ENCODE results near the gene TEX14.
A peak's percentile ranks its signal among the peaks of the same experiment; 100 is the strongest.
"Not testable (repeated sequence)": the region's sequence is repeated elsewhere in the genome, so short reads cannot be mapped to it uniquely, and the experiment has no call there.

Gene TEX14

DNA sequence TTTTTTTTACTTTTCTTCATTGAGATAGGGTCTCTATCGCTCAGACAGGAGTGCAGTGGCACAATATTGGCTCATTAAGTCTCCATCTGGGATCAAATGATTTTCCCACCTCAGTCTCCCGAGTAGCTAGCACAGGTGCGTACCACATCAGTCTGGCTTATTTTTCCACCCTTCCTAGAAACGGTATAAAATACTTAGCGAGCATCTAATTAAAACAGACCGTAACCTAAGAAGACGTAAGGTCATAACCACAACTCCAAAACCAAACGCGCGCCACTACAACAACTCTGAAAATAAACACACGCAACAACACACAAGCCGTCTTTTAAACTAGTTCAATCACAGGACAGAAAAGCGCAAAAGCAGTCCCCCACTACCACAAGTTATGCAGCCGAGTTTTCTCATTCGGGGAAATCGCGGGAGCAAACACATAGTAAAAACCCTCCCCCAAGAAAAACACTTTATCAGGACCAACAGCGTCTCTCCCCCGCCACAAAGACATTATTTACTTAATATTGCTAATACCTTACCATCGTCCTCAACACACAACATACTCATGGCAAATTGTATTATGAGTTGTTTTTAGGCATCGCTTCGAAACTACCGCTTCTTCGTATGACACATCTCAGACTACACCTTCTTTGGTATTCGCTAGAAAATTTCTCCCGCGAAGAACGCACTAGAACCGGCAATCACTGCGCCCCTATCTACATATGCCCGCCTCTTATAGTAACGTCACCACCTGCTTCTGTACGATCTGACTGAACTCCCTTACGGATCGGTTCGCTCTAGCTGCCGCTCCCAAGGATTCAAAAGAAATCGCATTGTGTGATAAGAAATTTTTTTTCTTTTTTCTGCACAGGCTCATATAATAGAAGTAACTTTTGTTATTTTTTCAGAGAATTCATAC is 32.8 kb downstream of the TEX14 start:
- H3K4ac ChIP-seq (ENCODE audit: low read depth in 1 of 2, low read length in 2 of 2), result peak overlapping the region; percentile 46 to 50
- no peaks in the 10 kb centered on the region for H3K4me1 ChIP-seq (ENCODE audit: control insufficient read depth, insufficient read depth, low read depth, low read length)
- H3K18ac ChIP-seq (ENCODE audit: low read depth in 1 of 2, low read length in 2 of 2), result peak overlapping the region; percentile 73
- H3K4me2 ChIP-seq (ENCODE audit: low read length, poor library complexity, severe bottlenecking), result peak overlapping the region; percentile 83
- H4K8ac ChIP-seq (ENCODE audit: low read length), result peak overlapping the region; percentile 19
- peak overlapping the region in 1 of 2 experiments; percentile 66 for H3K4me3 ChIP-seq (ENCODE audit: insufficient read depth in 1 of 2, low read depth in 1 of 2, low read length in 2 of 2)
- no peak overlapping the region for H2BK120ac ChIP-seq (ENCODE audit: low read depth, low read length)
- H3K36me3 ChIP-seq (ENCODE audit: control insufficient read depth in 1 of 2, insufficient read depth in 2 of 2, low read depth in 1 of 2, low read length in 2 of 2), result no peaks in the 10 kb centered on the region
- H4K91ac ChIP-seq (ENCODE audit: low read length), result no peak overlapping the region
- H2BK15ac ChIP-seq (ENCODE audit: low read depth, poor library complexity, severe bottlenecking), result no peak overlapping the region
- peak overlapping the region; percentile 96 for H3K9ac ChIP-seq (ENCODE audit: low read length)
- peak overlapping the region; percentile 97 for H2BK5ac ChIP-seq (ENCODE audit: low read depth, low read length, poor library complexity, severe bottlenecking)
- no peak overlapping the region for H2AK5ac ChIP-seq (ENCODE audit: low read length, severe bottlenecking)
- no peaks in the 10 kb centered on the region for H3K79me1 ChIP-seq (replicated peaks; ENCODE audit: low read length, poor library complexity, severe bottlenecking)
- no peaks in the 10 kb centered on the region for H3K9me3 ChIP-seq (ENCODE audit: control insufficient read depth, low read length)
- no peak overlapping the region for H3K14ac ChIP-seq (ENCODE audit: low read length in 2 of 2)
- peak; percentile 100 for DNase-seq
- no peak overlapping the region for H3K23ac ChIP-seq (ENCODE audit: low read length in 2 of 2)
- no peak overlapping the region for H2AFZ ChIP-seq (ENCODE audit: low read depth, low read length)
- peak overlapping the region; percentile 88 for H3K27ac ChIP-seq (ENCODE audit: low read length, poor library complexity, severe bottlenecking)
- no peak overlapping the region for H2BK12ac ChIP-seq (ENCODE audit: low read length in 2 of 2)
- 1% methylated on average over 31 of the region's 38 CpGs for WGBS
- H3K27me3 ChIP-seq (ENCODE audit: control insufficient read depth in 1 of 2, insufficient read depth in 1 of 2, low read length in 2 of 2), result no peaks in the 10 kb centered on the region

DNA sequence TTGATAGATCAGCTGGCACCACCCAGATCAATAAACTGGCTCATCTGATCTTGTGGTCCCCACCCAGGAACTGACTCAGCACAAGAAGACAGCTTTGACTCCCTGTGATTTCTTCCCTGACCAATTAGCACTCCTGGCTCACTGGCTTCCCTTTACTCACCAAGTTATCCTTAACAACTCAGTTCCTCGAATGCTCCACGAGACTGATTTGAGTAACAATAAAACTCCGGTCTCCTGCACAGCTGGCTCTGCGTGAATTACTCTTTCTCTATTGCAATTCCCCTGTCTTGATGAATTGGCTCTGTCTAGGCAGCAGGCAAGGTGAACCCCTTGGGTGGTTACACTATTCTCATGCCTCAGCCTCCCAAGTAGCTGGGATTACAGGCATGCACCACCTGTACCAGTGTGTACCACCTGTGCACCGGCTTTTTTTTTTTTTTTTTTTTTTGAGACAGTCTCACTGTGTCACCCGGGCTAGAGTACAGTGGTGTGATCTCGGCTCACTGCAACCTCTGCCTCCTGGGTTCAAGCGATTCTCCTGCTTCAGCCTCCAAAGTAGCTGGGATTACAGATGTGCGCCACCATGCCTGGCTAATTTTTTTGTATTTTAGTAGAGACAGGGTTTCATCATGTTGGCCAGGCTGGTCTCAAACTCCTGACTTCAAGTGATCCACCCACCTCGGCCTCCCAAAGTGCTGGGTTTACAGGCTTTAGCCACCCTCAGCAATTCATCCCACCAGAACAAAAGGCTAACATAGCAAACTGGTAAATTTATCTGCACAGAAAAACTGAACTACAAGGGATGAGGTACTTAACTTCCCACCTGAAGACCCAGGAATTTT is 33.7 kb downstream of the TEX14 start:
- not testable (repeated sequence) for H3K27ac ChIP-seq (ENCODE audit: low read length, poor library complexity, severe bottlenecking); H4K8ac ChIP-seq (ENCODE audit: low read length); H3K4me1 ChIP-seq (ENCODE audit: control insufficient read depth, insufficient read depth, low read depth, low read length); H3K18ac ChIP-seq (ENCODE audit: low read depth in 1 of 2, low read length in 2 of 2); H3K9me3 ChIP-seq (ENCODE audit: control insufficient read depth, low read length); H3K36me3 ChIP-seq (ENCODE audit: control insufficient read depth in 1 of 2, insufficient read depth in 2 of 2, low read depth in 1 of 2, low read length in 2 of 2); H3K23ac ChIP-seq (ENCODE audit: low read length in 2 of 2); H2BK5ac ChIP-seq (ENCODE audit: low read depth, low read length, poor library complexity, severe bottlenecking); H3K79me1 ChIP-seq (replicated peaks; ENCODE audit: low read length, poor library complexity, severe bottlenecking); H2AFZ ChIP-seq (ENCODE audit: low read depth, low read length); H2BK12ac ChIP-seq (ENCODE audit: low read length in 2 of 2); H3K4me3 ChIP-seq (ENCODE audit: insufficient read depth in 1 of 2, low read depth in 1 of 2, low read length in 2 of 2); H3K4ac ChIP-seq (ENCODE audit: low read depth in 1 of 2, low read length in 2 of 2); H2BK15ac ChIP-seq (ENCODE audit: low read depth, poor library complexity, severe bottlenecking); H3K4me2 ChIP-seq (ENCODE audit: low read length, poor library complexity, severe bottlenecking); H2AK5ac ChIP-seq (ENCODE audit: low read length, severe bottlenecking); H3K14ac ChIP-seq (ENCODE audit: low read length in 2 of 2); H3K27me3 ChIP-seq (ENCODE audit: control insufficient read depth in 1 of 2, insufficient read depth in 1 of 2, low read length in 2 of 2); H4K91ac ChIP-seq (ENCODE audit: low read length); H2BK120ac ChIP-seq (ENCODE audit: low read depth, low read length)
- DNase-seq, result peak; percentile 68
- peak overlapping the region; percentile 96 for H3K9ac ChIP-seq (ENCODE audit: low read length)
- 62% methylated on average over 10 of the region's 10 CpGs for WGBS

DNA sequence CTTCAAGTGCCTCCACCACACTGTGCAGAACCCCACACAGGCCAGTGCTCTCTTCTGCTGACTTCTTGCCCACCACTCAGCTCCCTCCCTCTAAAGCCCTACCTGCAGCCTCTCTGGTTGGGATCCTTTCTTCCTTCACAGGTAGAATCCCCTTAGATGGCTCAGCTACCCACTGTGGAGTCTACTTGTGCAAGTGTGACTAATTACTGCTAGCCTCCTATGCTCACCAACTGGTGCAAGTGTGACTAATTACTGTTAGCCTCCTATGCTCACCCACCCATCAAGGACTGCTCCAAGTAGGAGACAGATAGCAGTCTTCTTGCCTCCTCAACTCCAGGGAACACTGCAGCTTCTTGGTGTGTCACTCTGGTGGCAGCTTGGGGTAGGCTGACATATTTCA is 43.6 kb downstream of the TEX14 start:
- Histone ChIP-seq H3K9me3 (ENCODE audit: control insufficient read depth, low read length) (no peaks in the 10 kb centered on the region), H2BK120ac (ENCODE audit: low read depth, low read length) (no peak overlapping the region), H2AFZ (ENCODE audit: low read depth, low read length) (peak overlapping the region; percentile 24), H3K14ac (ENCODE audit: low read length in 2 of 2) (no peak overlapping the region), H3K9ac (ENCODE audit: low read length) (no peak overlapping the region), H3K27me3 (ENCODE audit: control insufficient read depth in 1 of 2, insufficient read depth in 1 of 2, low read length in 2 of 2) (peaks cover 8 to 11% of the 10 kb centered on the region in 2 experiments), H3K4me2 (ENCODE audit: low read length, poor library complexity, severe bottlenecking) (no peak overlapping the region), H2BK15ac (ENCODE audit: low read depth, poor library complexity, severe bottlenecking) (no peak overlapping the region), H3K27ac (ENCODE audit: low read length, poor library complexity, severe bottlenecking) (no peak overlapping the region), H2BK5ac (ENCODE audit: low read depth, low read length, poor library complexity, severe bottlenecking) (no peak overlapping the region), H2BK12ac (ENCODE audit: low read length in 2 of 2) (no peak overlapping the region), H2AK5ac (ENCODE audit: low read length, severe bottlenecking) (no peak overlapping the region), H3K4ac (ENCODE audit: low read depth in 1 of 2, low read length in 2 of 2) (no peak overlapping the region), H3K23ac (ENCODE audit: low read length in 2 of 2) (no peak overlapping the region), H3K36me3 (ENCODE audit: control insufficient read depth in 1 of 2, insufficient read depth in 2 of 2, low read depth in 1 of 2, low read length in 2 of 2) (no peaks in the 10 kb centered on the region), H3K4me1 (ENCODE audit: control insufficient read depth, insufficient read depth, low read depth, low read length) (no peaks in the 10 kb centered on the region), H3K4me3 (ENCODE audit: insufficient read depth in 1 of 2, low read depth in 1 of 2, low read length in 2 of 2) (no peak overlapping the region), H4K91ac (ENCODE audit: low read length) (no peak overlapping the region), H4K8ac (ENCODE audit: low read length) (no peak overlapping the region), H3K79me1 (replicated peaks; ENCODE audit: low read length, poor library complexity, severe bottlenecking) (no peaks in the 10 kb centered on the region), H3K18ac (ENCODE audit: low read depth in 1 of 2, low read length in 2 of 2) (no peak overlapping the region)
- no peak for DNase-seq

DNA sequence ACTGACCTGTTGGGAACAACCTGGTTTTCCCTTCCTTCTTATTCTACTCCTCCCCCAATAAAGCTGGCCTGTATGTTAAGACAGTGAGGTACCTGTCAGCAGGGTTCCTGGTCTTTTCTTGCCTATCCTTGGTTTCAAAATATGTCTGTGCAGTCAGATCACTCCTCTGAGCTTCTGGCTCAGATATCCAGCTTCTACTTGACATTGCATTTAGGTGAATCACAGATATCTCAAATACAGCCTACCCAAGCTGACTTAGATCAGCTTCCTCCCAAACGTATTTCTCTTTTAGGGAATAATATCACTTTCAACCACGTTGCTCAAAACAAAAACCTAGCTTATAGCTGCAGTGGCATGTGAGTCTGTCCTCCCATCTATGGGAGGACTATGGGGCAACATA is 48.7 kb downstream of the TEX14 start:
- no peaks in the 10 kb centered on the region for H3K9me3 ChIP-seq (ENCODE audit: control insufficient read depth, low read length)
- no peak overlapping the region for H3K4me3 ChIP-seq (ENCODE audit: insufficient read depth in 1 of 2, low read depth in 1 of 2, low read length in 2 of 2)
- no peak overlapping the region for H2BK12ac ChIP-seq (ENCODE audit: low read length in 2 of 2)
- H3K18ac ChIP-seq (ENCODE audit: low read depth in 1 of 2, low read length in 2 of 2), result no peak overlapping the region
- H3K9ac ChIP-seq (ENCODE audit: low read length), result no peak overlapping the region
- H3K14ac ChIP-seq (ENCODE audit: low read length in 2 of 2), result no peak overlapping the region
- peak; percentile 39 for DNase-seq
- no peaks in the 10 kb centered on the region for H3K79me1 ChIP-seq (replicated peaks; ENCODE audit: low read length, poor library complexity, severe bottlenecking)
- WGBS, result 18% methylated on average over 2 of the region's 2 CpGs
- H2BK5ac ChIP-seq (ENCODE audit: low read depth, low read length, poor library complexity, severe bottlenecking), result no peak overlapping the region
- H2BK15ac ChIP-seq (ENCODE audit: low read depth, poor library complexity, severe bottlenecking), result no peak overlapping the region
- no peak overlapping the region for H4K8ac ChIP-seq (ENCODE audit: low read length)
- H4K91ac ChIP-seq (ENCODE audit: low read length), result no peak overlapping the region
- no peak overlapping the region for H3K27ac ChIP-seq (ENCODE audit: low read length, poor library complexity, severe bottlenecking)
- H3K23ac ChIP-seq (ENCODE audit: low read length in 2 of 2), result no peak overlapping the region
- no peaks in the 10 kb centered on the region for H3K27me3 ChIP-seq (ENCODE audit: control insufficient read depth in 1 of 2, insufficient read depth in 1 of 2, low read length in 2 of 2)
- no peak overlapping the region for H3K4me2 ChIP-seq (ENCODE audit: low read length, poor library complexity, severe bottlenecking)
- no peak overlapping the region for H2AK5ac ChIP-seq (ENCODE audit: low read length, severe bottlenecking)
- no peak overlapping the region for H2AFZ ChIP-seq (ENCODE audit: low read depth, low read length)
- no peak overlapping the region for H2BK120ac ChIP-seq (ENCODE audit: low read depth, low read length)
- no peaks in the 10 kb centered on the region for H3K4me1 ChIP-seq (ENCODE audit: control insufficient read depth, insufficient read depth, low read depth, low read length)
- H3K36me3 ChIP-seq (ENCODE audit: control insufficient read depth in 1 of 2, insufficient read depth in 2 of 2, low read depth in 1 of 2, low read length in 2 of 2), result no peaks in the 10 kb centered on the region
- no peak overlapping the region for H3K4ac ChIP-seq (ENCODE audit: low read depth in 1 of 2, low read length in 2 of 2)
